Gastrocnemius medialis (tissue), 4 donors: ENCODE measurements around the gene SMIM1.

Experiments used
- CTCF ChIP-seq, 5 experiments: fragments of 450-650 bp in 3 of 5; fragments of 200-600 bp in 2 of 5; sonication (generic) in 2 of 5; IDR thresholded peaks in 4 of 5; conservative IDR thresholded peaks in 1 of 5; 1 replicate in 4 of 5; 2 replicates in 1 of 5; pipeline ENCODE4 v1.5.1; 2016 to 2019; ENCODE audit warnings: antibody characterized with exemption in 5 of 5, mild to moderate bottlenecking in 3 of 5, moderate library complexity in 3 of 5
- POLR2A ChIP-seq, 2 donors: fragments of 450-650 bp; IDR thresholded peaks; one replicate each; pipeline ENCODE4 v1.6.1; 2017; ENCODE audit warnings: antibody characterized with exemption in 2 of 2, mild to moderate bottlenecking in 2 of 2, moderate library complexity in 2 of 2

- TF ChIP-seq CTCF (IDR thresholded peaks at IDR 0.05 in 4 of 5, conservative IDR thresholded peaks at IDR 0.05 in 1 of 5) (no peak), POLR2A (IDR thresholded peaks at IDR 0.05) (no peak)
Measured at GRCh38 chr1:3741566-3742438, 30.7 kb upstream of the SMIM1 start.
